OCI-M2 (cell line): Measurements from ENCODE around the gene SLC38A2.

Experiments
- DNase-seq: peaks from one replicate; lab custom pipeline; 2025; ENCODE audit not compliant: unreplicated experiment; lab: John Stamatoyannopoulos, UW

Gene SLC38A2

GRCh38 chr12:46395388-46395787 is 22.8 kb upstream of the SLC38A2 start:
- DNase-seq = no peak

- DNase-seq = no peak
These were observed 19.1 kb upstream of the SLC38A2 start for GRCh38 chr12:46391630-46392029.

GRCh38 chr12:46390881-46391280 is 18.3 kb upstream of the SLC38A2 start:
- no peak for DNase-seq

- DNase-seq = no peak
These were observed 17.7 kb upstream of the SLC38A2 start for GRCh38 chr12:46390304-46390703.

- DNase-seq = no peak
These were observed 16.6 kb upstream of the SLC38A2 start for GRCh38 chr12:46389031-46389616.

GRCh38 chr12:46388427-46389021 is 16.0 kb upstream of the SLC38A2 start:
- no peak for DNase-seq

- DNase-seq = no peak
These were observed 15.1 kb upstream of the SLC38A2 start for GRCh38 chr12:46387670-46388069.

GRCh38 chr12:46386877-46387629 is 14.5 kb upstream of the SLC38A2 start:
- DNase-seq = no peak

- no peak for DNase-seq
These were observed 13.8 kb upstream of the SLC38A2 start for GRCh38 chr12:46386360-46386867.

- DNase-seq = no peak
These were observed 12.9 kb upstream of the SLC38A2 start for GRCh38 chr12:46385438-46385837.

- DNase-seq = no peak
These were observed 12.1 kb upstream of the SLC38A2 start for GRCh38 chr12:46384451-46385309.

GRCh38 chr12:46383654-46384450 is 11.3 kb upstream of the SLC38A2 start:
- no peak for DNase-seq

GRCh38 chr12:46382964-46383653 is 10.5 kb upstream of the SLC38A2 start:
- peak; percentile 74 for DNase-seq

- DNase-seq = no peak
These were observed 9.9 kb upstream of the SLC38A2 start for GRCh38 chr12:46382408-46382963.

GRCh38 chr12:46380881-46381280 is 8.3 kb upstream of the SLC38A2 start:
- DNase-seq = no peak

- DNase-seq = no peak
These were observed 7.6 kb upstream of the SLC38A2 start for GRCh38 chr12:46380022-46380796.

- DNase-seq = no peak
These were observed 6.8 kb upstream of the SLC38A2 start for GRCh38 chr12:46379352-46379751.

GRCh38 chr12:46378530-46378929 is 6.0 kb upstream of the SLC38A2 start:
- no peak for DNase-seq

GRCh38 chr12:46377678-46378077 is 5.1 kb upstream of the SLC38A2 start:
- DNase-seq = no peak
